AG04450 (cell line): Measurements from ENCODE around the gene NIPSNAP3A. TPM values are rescaled to one million over a fixed set of nuclear protein-coding genes. Genes with fewer than 3 reads are reported as not detected.

Experiments used
- CTCF ChIA-PET: fragments of 300-600, 350-600 bp; formaldehyde crosslinking; extraction: SDS; loops from one replicate; lab custom pipeline; 2022; ENCODE audit warnings: antibody characterized with exemption, inconsistent platforms; lab: Charles Lee
- POLR2A ChIA-PET: fragments of 350-600 bp; formaldehyde crosslinking; extraction: SDS; loops from one replicate; lab custom pipeline; 2021; ENCODE audit warnings: antibody characterized with exemption, inconsistent platforms; lab: Yijun Ruan, JAX
- DNase-seq: peaks from one replicate; pipeline ENCODE4 v3.0.0-alpha.2; 2011; ENCODE audit warnings: low read depth, low spot score
- H3K27ac ChIP-seq: one replicate; pipeline ENCODE4 v1.5.1; 2012; ENCODE audit warnings: low read depth, low read length, control low read depth
- H3K27me3 ChIP-seq: one replicate; pipeline ENCODE4 v1.6.0; 2012; ENCODE audit warnings: low read length; ENCODE audit not compliant: control insufficient read depth, insufficient read depth
- H3K4me3 ChIP-seq: 2 replicates; pipeline ENCODE4 v1.5.1; 2011; ENCODE audit warnings: mild to moderate bottlenecking, low read depth, low read length, control low read depth
- H3K9me3 ChIP-seq: 2 replicates; pipeline ENCODE4 v1.5.1; 2012; ENCODE audit warnings: low read length; ENCODE audit not compliant: control insufficient read depth, insufficient read depth
- CTCF ChIP-seq: IDR thresholded peaks from 2 replicates; pipeline ENCODE4 v1.5.1; 2011; ENCODE audit warnings: low read depth, low read length, control low read depth, inconsistent platforms
- polyA plus RNA-seq: library from polyadenylated mRNA; depleted of rRNA; stranded (reverse); fragments of >200 nt; gene quantifications from 2 replicates; pipeline ENCODE4 v1.2.3, GENCODE V29; 2011

The NIPSNAP3A gene
- polyA plus RNA-seq, 1 experiment, result 42.5 TPM

- CTCF ChIA-PET, result no interaction called here
- no peak for TF ChIP-seq CTCF
- no peak for DNase-seq
- H3K27me3 ChIP-seq, result no peaks in the 10 kb centered on the region
- no peak overlapping the region for H3K4me3 ChIP-seq
- no peak overlapping the region for H3K27ac ChIP-seq
- H3K9me3 ChIP-seq, result no peaks in the 10 kb centered on the region
- POLR2A ChIA-PET, result no interaction called here
Observed at GRCh38 chr9:104783588-104783987, 36.1 kb downstream of the NIPSNAP3A start.

GRCh38 chr9:104784098-104784497 is 36.6 kb downstream of the NIPSNAP3A start:
- H3K27me3 ChIP-seq, result no peaks in the 10 kb centered on the region
- no peak for DNase-seq
- ChIA-PET CTCF (no interaction called here), POLR2A (no interaction called here)
- TF ChIP-seq CTCF, result no peak
- H3K9me3 ChIP-seq, result no peaks in the 10 kb centered on the region
- H3K27ac ChIP-seq, result no peak overlapping the region
- no peak overlapping the region for H3K4me3 ChIP-seq

- ChIA-PET POLR2A (no interaction called here), CTCF (no interaction called here)
- H3K4me3 ChIP-seq, result no peak overlapping the region
- H3K27ac ChIP-seq, result no peak overlapping the region
- no peak for TF ChIP-seq CTCF
- no peaks in the 10 kb centered on the region for H3K27me3 ChIP-seq
- DNase-seq, result no peak
- no peaks in the 10 kb centered on the region for H3K9me3 ChIP-seq
Observed at GRCh38 chr9:104786293-104786692, 38.8 kb downstream of the NIPSNAP3A start.

GRCh38 chr9:104787306-104788015 is 40.0 kb downstream of the NIPSNAP3A start:
- no peak for TF ChIP-seq CTCF
- CTCF ChIA-PET, result no interaction called here
- no peak overlapping the region for H3K4me3 ChIP-seq
- H3K27ac ChIP-seq, result no peak overlapping the region
- no peak for DNase-seq
- POLR2A ChIA-PET, result no interaction called here
- no peaks in the 10 kb centered on the region for H3K27me3 ChIP-seq
- no peaks in the 10 kb centered on the region for H3K9me3 ChIP-seq

GRCh38 chr9:104788251-104788650 is 40.8 kb downstream of the NIPSNAP3A start:
- TF ChIP-seq CTCF, result no peak
- H3K4me3 ChIP-seq, result no peak overlapping the region
- POLR2A ChIA-PET, result no interaction called here
- no peak for DNase-seq
- CTCF ChIA-PET, result no interaction called here
- H3K27ac ChIP-seq, result no peak overlapping the region
- no peaks in the 10 kb centered on the region for H3K27me3 ChIP-seq
- H3K9me3 ChIP-seq, result no peaks in the 10 kb centered on the region
